HepG2 (cell line): ENCODE measurements around the gene RNF11. TPM values are rescaled to one million over a fixed set of nuclear protein-coding genes. Genes with fewer than 3 reads are reported as not detected.

Experiments
- ATAC-seq: fragments of 200-7000 bp; cut with Tn5 transposase; 3 replicates; pipeline ENCODE4 v1.9.1; 2020; ENCODE audit warnings: mild to moderate bottlenecking, moderate library complexity
- BruUV-seq: library from RNA; stranded (reverse); fragments of 400-500 nt; replicated peaks from 2 replicates; lab custom pipeline; 2021; lab: Mats Ljungman, UMichigan
- CTCF ChIA-PET: fragments of 300-600 bp; formaldehyde crosslinking; extraction: SDS; loops from one replicate; lab custom pipeline; 2021; ENCODE audit warnings: low total read pairs, inconsistent platforms, low intra/inter-chr PET ratio; lab: Yijun Ruan, JAX
- POLR2A ChIA-PET: fragments of 350-600 bp; sonication (Branson Sonifier 250); formaldehyde crosslinking; loops from one replicate; lab custom pipeline; 2020; ENCODE audit warnings: antibody characterized with exemption, inconsistent platforms; lab: Yijun Ruan, JAX
- DNase-seq: peaks from one replicate; pipeline ENCODE4 v3.0.0-alpha.2; 2015; ENCODE audit warnings: low spot score
- FAIRE-seq: peaks from 3 replicates; lab custom pipeline; 2011; peaks lifted over from hg19 to GRCh38; lab: Jason Lieb, UNC
- H2AFZ ChIP-seq: one replicate; pipeline ENCODE4 v1.6.1; 2011; ENCODE audit warnings: low read length, inconsistent platforms
- H3K27ac ChIP-seq: fragments of 300-600 bp; 3 replicates; pipeline ENCODE4 v1.8.0; 2011; ENCODE audit warnings: mixed run types, mild to moderate bottlenecking, mixed read lengths, low read length, inconsistent platforms; ENCODE audit not compliant: insufficient read depth; ENCODE audit errors: extremely low read length
- H3K27me3 ChIP-seq, 2 experiments: fragments of 200-600 bp in 1 of 2; 2 replicates in 1 of 2; 3 replicates in 1 of 2; pipeline versions ENCODE4 v1.6.0 to v1.8.0; 2011; ENCODE audit warnings: low read length in 2 of 2, mild to moderate bottlenecking in 2 of 2, moderate library complexity in 2 of 2, inconsistent platforms in 1 of 2; ENCODE audit not compliant: insufficient read depth in 2 of 2, control insufficient read depth in 1 of 2
- H3K36me3 ChIP-seq, 2 experiments: fragments of 200-600 bp in 1 of 2; replicated peaks in 1 of 2; 2 replicates in 1 of 2; 3 replicates in 1 of 2; pipeline versions ENCODE4 v1.5.1 to v1.8.0; 2011; ENCODE audit warnings: low read length in 2 of 2, inconsistent platforms in 1 of 2; ENCODE audit not compliant: insufficient read depth in 2 of 2, control insufficient read depth in 1 of 2
- H3K4me1 ChIP-seq: 2 replicates; pipeline ENCODE4 v1.5.1; 2012; ENCODE audit warnings: low read length, inconsistent platforms; ENCODE audit not compliant: insufficient read depth
- H3K4me2 ChIP-seq: 2 replicates; pipeline ENCODE4 v1.6.0; 2011; ENCODE audit warnings: low read depth, low read length, inconsistent platforms
- H3K4me3 ChIP-seq, 3 experiments: fragments of 200-600 bp in 1 of 3; sonication (generic), shearing (Covaris generic) in 1 of 3; replicated peaks in 1 of 3; 2 replicates each; pipeline ENCODE4 v1.5.1; 2011 to 2016; ENCODE audit warnings: low read length in 3 of 3, inconsistent platforms in 2 of 3, low read depth in 2 of 3, mild to moderate bottlenecking in 2 of 3, control low read depth in 1 of 3, mixed read lengths in 1 of 3; ENCODE audit not compliant: insufficient read depth in 1 of 3
- H3K79me2 ChIP-seq: one replicate; pipeline ENCODE4 v1.6.1; 2011; ENCODE audit warnings: low read length, inconsistent platforms; ENCODE audit not compliant: insufficient read depth
- H3K9ac ChIP-seq: 2 replicates; pipeline ENCODE4 v1.6.0; 2011; ENCODE audit warnings: mild to moderate bottlenecking, low read depth, low read length, inconsistent platforms; ENCODE audit not compliant: insufficient read depth
- H3K9me3 ChIP-seq: 2 replicates; pipeline ENCODE4 v1.5.1; 2012; ENCODE audit warnings: mild to moderate bottlenecking, low read length
- H4K20me1 ChIP-seq: 2 replicates; pipeline ENCODE4 v1.6.0; 2011; ENCODE audit warnings: inconsistent platforms, mild to moderate bottlenecking, low read length, moderate library complexity; ENCODE audit not compliant: insufficient read depth
- ARID2 ChIP-seq: sonication (generic); formaldehyde crosslinking; IDR thresholded peaks from 2 replicates; pipeline ENCODE4 v1.8.1; 2022; ENCODE audit warnings: mild to moderate bottlenecking, missing genetic modification reagents, borderline replicate concordance
- DNMT1 ChIP-seq: sonication (generic); formaldehyde crosslinking; IDR thresholded peaks from 2 replicates; pipeline ENCODE4 v1.5.1; 2020; ENCODE audit warnings: mild to moderate bottlenecking, missing genetic modification reagents
- FOXA3 ChIP-seq: IDR thresholded peaks from 2 replicates; pipeline ENCODE4 v1.6.1; 2016; ENCODE audit warnings: missing genetic modification reagents, missing compliant biosample characterization
- FOXK1 ChIP-seq: sonication (generic); formaldehyde crosslinking; IDR thresholded peaks from 2 replicates; pipeline ENCODE4 v1.4.0; 2020; ENCODE audit warnings: low read depth, missing genetic modification reagents, borderline replicate concordance
- HDAC2 ChIP-seq: sonication (generic); formaldehyde crosslinking; IDR thresholded peaks from 2 replicates; pipeline ENCODE4 v1.4.0; 2020; ENCODE audit warnings: missing genetic modification reagents
- ISX ChIP-seq: sonication (generic); formaldehyde crosslinking; conservative IDR thresholded peaks from 2 replicates; pipeline ENCODE4 v1.5.0; 2020; ENCODE audit warnings: missing genetic modification reagents
- KLF16 ChIP-seq, 2 experiments: sonication (generic) in 1 of 2; formaldehyde crosslinking in 1 of 2; IDR thresholded peaks; 2 replicates each; pipeline versions ENCODE4 v1.6.1 to v1.8.0; 2016 to 2023; ENCODE audit warnings: missing genetic modification reagents in 2 of 2, missing compliant biosample characterization in 1 of 2
- MXD1 ChIP-seq: sonication (generic); formaldehyde crosslinking; IDR thresholded peaks from 2 replicates; pipeline ENCODE4 v1.4.0; 2020; ENCODE audit warnings: mild to moderate bottlenecking, missing genetic modification reagents
- NFE2L1 ChIP-seq: sonication (generic); formaldehyde crosslinking; IDR thresholded peaks from 2 replicates; pipeline ENCODE4 v1.4.0; 2020; ENCODE audit warnings: missing genetic modification reagents, mild to moderate bottlenecking, borderline replicate concordance
- POLR2G ChIP-seq: fragments of 200-400 bp; formaldehyde crosslinking; IDR thresholded peaks from 2 replicates; pipeline ENCODE4 v1.6.1; 2018; ENCODE audit warnings: mild to moderate bottlenecking, low read depth, low read length, moderate library complexity
- RBFOX2 ChIP-seq: fragments of 200-400 bp; formaldehyde crosslinking; IDR thresholded peaks from 2 replicates; pipeline ENCODE4 v1.6.1; 2017; ENCODE audit warnings: low read depth, mild to moderate bottlenecking, low read length
- SMARCC2 ChIP-seq: fragments of 450-650 bp; IDR thresholded peaks from 2 replicates; pipeline ENCODE4 v1.6.1; 2017; ENCODE audit warnings: antibody characterized with exemption, mild to moderate bottlenecking
- XRCC5 ChIP-seq: fragments of 200-400 bp; formaldehyde crosslinking; optimal IDR thresholded peaks from 2 replicates; pipeline ENCODE3; 2017; ENCODE audit warnings: mild to moderate bottlenecking, low read length
- YEATS4 ChIP-seq: sonication (generic); formaldehyde crosslinking; IDR thresholded peaks from 2 replicates; pipeline ENCODE4 v1.4.0; 2020; ENCODE audit warnings: missing genetic modification reagents, borderline replicate concordance
- ZFY ChIP-seq: sonication (generic); formaldehyde crosslinking; IDR thresholded peaks from 2 replicates; pipeline ENCODE4 v1.4.0; 2020; ENCODE audit warnings: missing genetic modification reagents
- ZNF333 ChIP-seq: sonication (generic); formaldehyde crosslinking; IDR thresholded peaks from 2 replicates; pipeline ENCODE4 v1.4.0; 2020; ENCODE audit warnings: mild to moderate bottlenecking, missing genetic modification reagents, borderline replicate concordance
- ZNF431 ChIP-seq: sonication (generic); formaldehyde crosslinking; IDR thresholded peaks from 2 replicates; pipeline ENCODE4 v1.9.0; 2022; ENCODE audit warnings: missing genetic modification reagents, low read depth, mild to moderate bottlenecking, borderline replicate concordance
- ZNF577 ChIP-seq: sonication (generic); formaldehyde crosslinking; IDR thresholded peaks from 2 replicates; pipeline ENCODE4 v1.4.0; 2020; ENCODE audit warnings: mild to moderate bottlenecking, low read depth, missing genetic modification reagents, borderline replicate concordance
- ZNF629 ChIP-seq: sonication (generic); formaldehyde crosslinking; conservative IDR thresholded peaks from 2 replicates; pipeline ENCODE4 v1.5.0; 2020; ENCODE audit warnings: missing genetic modification reagents
- ZNF891 ChIP-seq: sonication (generic); formaldehyde crosslinking; IDR thresholded peaks from 2 replicates; pipeline ENCODE4 v1.5.0; 2020; ENCODE audit warnings: mild to moderate bottlenecking, missing genetic modification reagents
- WGBS: methylation state at CpG from one replicate; pipeline ENCODE4 v1.1.6; 2017; ENCODE audit warnings: low lambda C conversion rate; 5-methylcytosine and 5-hydroxymethylcytosine counted together
- in situ Hi-C: cut with HindIII; loops from 2 replicates; pipeline ENCODE4 v1.10.0; 2017; ENCODE audit warnings: low pct_unique_long_range_greater_than_20kb; ENCODE audit not compliant: extremely low pct_ligation_motif_present
- intact Hi-C: fragments of 100-400 bp; cut with micrococcal nuclease; formaldehyde crosslinking; loops from one replicate; pipeline ENCODE4 v1.10.0; 2022; ENCODE audit not compliant: unreplicated experiment
- polyA plus RNA-seq, 8 experiments: library from polyadenylated mRNA; depleted of rRNA in 3 of 8; stranded (reverse) in 7 of 8; unstranded in 1 of 8; fragments of >200 nt; fragmentation: Illumina TruSeq in 4 of 8; extraction: Trizol in 4 of 8; gene quantifications; 2 replicates each; pipeline versions ENCODE4 v1.2.1 to v1.2.3, GENCODE V29; 2011 to 2016; ENCODE audit warnings: low read depth in 4 of 8, missing spikeins in 1 of 8, mixed read lengths in 1 of 8; ENCODE audit not compliant: insufficient read depth in 1 of 8
- total RNA-seq, 5 experiments: library from RNA; depleted of rRNA; stranded (reverse); fragments of >200 nt; fragmentation: Illumina TruSeq; extraction: Trizol; gene quantifications; 2 replicates each; pipeline ENCODE4 v1.2.3, GENCODE V29; 2016; ENCODE audit warnings: low read depth in 1 of 5

The RNF11 gene
- total and polyA plus RNA-seq, 2 of the 13 experiments (the other 11 are each of a cell fraction or from before 2014, with no cell fraction given) = 41.2 to 48.8 TPM

GRCh38 chr1:51263147-51263877 lies 27.2 kb downstream of the RNF11 start (continued):
- no peak for TF ChIP-seq ARID2 (CRISPR knock-in tag)

GRCh38 chr1:51264451-51264850 lies 28.4 kb downstream of the RNF11 start:
- ChIA-PET POLR2A (no interaction called here), CTCF (no interaction called here)
- H3K4me3 ChIP-seq = no peak overlapping the region
- H3K27me3 ChIP-seq = no peaks in the 10 kb centered on the region
- no peak overlapping the region for H3K4me2 ChIP-seq
- no peak overlapping the region for H3K9ac ChIP-seq
- peaks cover 47% of the 10 kb centered on the region for H3K79me2 ChIP-seq
- H4K20me1 ChIP-seq = peaks cover 34% of the 10 kb centered on the region; the same call in 1 of the 2 replicates
- H3K4me1 ChIP-seq = no peaks in the 10 kb centered on the region
- no peak overlapping the region for H3K27ac ChIP-seq
- 90% methylated on average over 3 of the region's 3 CpGs for whole genome bisulfite sequencing
- in situ Hi-C loops (no loop called here), intact Hi-C loops (no loop called here)
- ATAC-seq (no peak), FAIRE-seq (no peak), DNase-seq (no peak)
- H3K9me3 ChIP-seq = no peaks in the 10 kb centered on the region
- H3K36me3 ChIP-seq = no peaks in the 10 kb centered on the region; a peak in 3 of 5 replicates
- no peak overlapping the region for H2AFZ ChIP-seq
- BruUV-seq = no TSS peak
- TF ChIP-seq ZFY (no peak), MXD1 (CRISPR knock-in tag) (no peak), NFE2L1 (no peak), KLF16 (CRISPR knock-in tag; IDR thresholded peaks at IDR 0.05) (no peak), SMARCC2 (no peak), ISX (no peak), ZNF629 (CRISPR knock-in tag) (no peak), XRCC5 (no peak), DNMT1 (CRISPR knock-in tag) (no peak), ZNF891 (CRISPR knock-in tag) (no peak), FOXK1 (CRISPR knock-in tag) (no peak), POLR2G (no peak), RBFOX2 (no peak), HDAC2 (CRISPR knock-in tag) (no peak), YEATS4 (CRISPR knock-in tag) (no peak), ZNF577 (no peak), FOXA3 (no peak), ZNF431 (CRISPR knock-in tag) (no peak), ZNF333 (CRISPR knock-in tag) (no peak)
